ENCODE measurements around the gene CDH12. TPM values are rescaled to one million over a fixed set of nuclear protein-coding genes. Genes with fewer than 3 reads are reported as not detected.

Gene CDH12
- total RNA-seq, 1 experiment from 2014 or later: not detected

GRCh38 chr5:21858441-21858840 lies 994.7 kb downstream of the CDH12 start:
- TF ChIP-seq CTCF (conservative IDR thresholded peaks at IDR 0.05): no peak
- no peaks in the 10 kb centered on the region for H3K79me2 ChIP-seq (ENCODE audit: insufficient read depth, low read length)
- H3K79me1 ChIP-seq (ENCODE audit: insufficient read depth, low read depth, low read length, poor library complexity, severe bottlenecking): no peaks in the 10 kb centered on the region
- H3K14ac ChIP-seq (ENCODE audit: insufficient read depth, low read length): no peak overlapping the region
- no peak overlapping the region for H3K4me3 Mint-ChIP-seq
- H3K9me3 ChIP-seq (ENCODE audit: control insufficient read depth, low read depth, low read length): no peaks in the 10 kb centered on the region
- no peak overlapping the region for H2AFZ ChIP-seq (ENCODE audit: low read length)
- H3K4me1 Mint-ChIP-seq: peaks cover 3 to 4% of the 10 kb centered on the region in 2 experiments; a peak in 2 of 4 replicates
- no peak overlapping the region for H3K4me2 ChIP-seq (ENCODE audit: insufficient read depth, insufficient read length, low read length)
- no peak overlapping the region for H3K27ac Mint-ChIP-seq
- no peak overlapping the region for H3T11ph ChIP-seq (ENCODE audit: low read length)
- H2BK120ac ChIP-seq (ENCODE audit: low read depth, low read length, poor library complexity, severe bottlenecking): no peak overlapping the region
- H2BK12ac ChIP-seq (ENCODE audit: insufficient read length, low read depth, low read length): no peak overlapping the region
- H3K23me2 ChIP-seq (ENCODE audit: insufficient read length, low read depth, low read length, poor library complexity, severe bottlenecking): no peaks in the 10 kb centered on the region
- no peaks in the 10 kb centered on the region for H3K36me3 Mint-ChIP-seq (ENCODE audit: insufficient read depth in 1 of 3, low read depth in 3 of 3)
- H3K23ac ChIP-seq (ENCODE audit: insufficient read length, low read depth, low read length): no peak overlapping the region
- no peaks in the 10 kb centered on the region for H4K20me1 ChIP-seq (ENCODE audit: control insufficient read depth, insufficient read depth, insufficient read length)
- H3K4ac ChIP-seq (ENCODE audit: low read depth, low read length): no peak overlapping the region
- H4K8ac ChIP-seq (replicated peaks; ENCODE audit: insufficient read length, low read depth, low read length): no peak overlapping the region
- no CpG with 5 or more reads among the region's 2 CpGs for WGBS (ENCODE audit: extremely low coverage, insufficient read length, low lambda C conversion rate)
- H2BK15ac ChIP-seq (ENCODE audit: low read depth, low read length): no peak overlapping the region
- H2BK20ac ChIP-seq (ENCODE audit: low read depth, low read length, poor library complexity, severe bottlenecking): no peak overlapping the region
- H4K5ac ChIP-seq (ENCODE audit: insufficient read length, low read depth, low read length): no peak overlapping the region
- no peak overlapping the region for H4K91ac ChIP-seq (ENCODE audit: insufficient read length, low read depth, low read length)
- no peaks in the 10 kb centered on the region for H3K4me1 ChIP-seq (ENCODE audit: insufficient read depth, low read length)
- H3K56ac ChIP-seq (ENCODE audit: insufficient read length, low read depth, low read length): no peak overlapping the region
- no peaks in the 10 kb centered on the region for H3K27me3 Mint-ChIP-seq (ENCODE audit: low read depth)
- no peak overlapping the region for H3K18ac ChIP-seq (ENCODE audit: insufficient read length, low read depth, low read length)
- no peaks in the 10 kb centered on the region for H3K9me3 Mint-ChIP-seq
- no peak for DNase-seq
- no peaks in the 10 kb centered on the region for H3K27me3 ChIP-seq (ENCODE audit: insufficient read depth, low read length)
- H2AK5ac ChIP-seq (ENCODE audit: insufficient read length, low read length): no peak overlapping the region
- no peak overlapping the region for H3K27ac ChIP-seq (ENCODE audit: insufficient read length, low read depth, low read length)
- H2BK5ac ChIP-seq (ENCODE audit: insufficient read length, low read length): no peak overlapping the region
- no peak overlapping the region for H3K9ac ChIP-seq (ENCODE audit: extremely low read depth, insufficient read length, low read length)
